Occipital lobe (tissue), 3 donors: ENCODE measurements around the gene RBM28. TPM values are rescaled to one million over a fixed set of nuclear protein-coding genes. Genes with fewer than 3 reads are reported as not detected.

Experiments
- DNase-seq: peaks from one replicate; lab custom pipeline; 2025; lab: John Stamatoyannopoulos, UW
- small RNA-seq: library from RNA; depleted of rRNA; stranded (forward); fragments of <200 nt; gene quantifications from one replicate; pipeline ENCODE3, GENCODE V24; 2014
- total RNA-seq: library from RNA; depleted of rRNA; stranded (reverse); fragments of >200 nt; gene quantifications from one replicate; pipeline ENCODE4 v1.2.3, GENCODE V29; 2014

Gene RBM28
- total RNA-seq, 1 donor from 2014 or later: 12.5 TPM

GRCh38 chr7:128260069-128260795 is 83.5 kb downstream of the RBM28 start:
- no peak for DNase-seq

- no peak for DNase-seq
These were observed 84.3 kb downstream of the RBM28 start for GRCh38 chr7:128259131-128260061.

GRCh38 chr7:128257458-128257857 is 86.2 kb downstream of the RBM28 start:
- DNase-seq: no peak

GRCh38 chr7:128255271-128255670 is 88.4 kb downstream of the RBM28 start:
- no peak for DNase-seq

- no peak for DNase-seq
These were observed 89.2 kb downstream of the RBM28 start for GRCh38 chr7:128254470-128254869.

GRCh38 chr7:128253701-128254100 is 90.0 kb downstream of the RBM28 start:
- no peak for DNase-seq

- DNase-seq: no peak
These were observed 92.4 kb downstream of the RBM28 start for GRCh38 chr7:128251337-128251736.

Small RNAs within 50 kb of the gene (small RNA-seq; reads per million reads assigned to genes)
- gene RNU7-27P: not detected

Other genes with a start within 250 kb of the RBM28 start
- not detected for gene LEP, start 102.6 kb downstream of the RBM28 start, total RNA-seq
- 2.7 TPM for gene PRRT4, start 17.8 kb upstream of the RBM28 start, total RNA-seq
- gene IMPDH1, start 66.1 kb upstream of the RBM28 start, total RNA-seq: 27.0 TPM
- 27.5 TPM for gene HILPDA, start 112.0 kb upstream of the RBM28 start, total RNA-seq
- gene METTL2B, start 132.8 kb upstream of the RBM28 start, total RNA-seq: 33.1 TPM